Measurements from ENCODE around the gene MSTO1.
"Not testable (repeated sequence)": the region's sequence is repeated elsewhere in the genome, so short reads cannot be mapped to it uniquely, and the experiment has no call there.

The MSTO1 gene

DNA sequence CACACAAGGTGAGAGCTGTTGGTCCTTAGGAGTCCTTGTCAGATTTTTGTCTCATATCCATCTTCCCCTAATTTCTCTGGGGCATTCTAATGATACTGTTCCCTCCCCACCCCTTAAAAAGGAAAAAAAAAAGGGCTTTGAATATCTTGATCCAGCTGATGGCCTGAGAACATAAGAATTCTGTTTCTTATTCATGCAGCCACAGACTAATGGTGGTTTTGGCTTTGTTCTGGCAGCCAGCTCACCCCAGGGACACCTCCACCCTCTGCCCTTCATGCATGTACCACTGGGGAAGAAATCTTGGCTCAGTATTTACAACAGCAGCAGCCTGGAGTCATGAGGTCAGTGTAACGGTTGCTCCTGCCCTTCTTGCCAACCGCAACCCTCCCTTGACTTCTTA lies 3.2 kb downstream of the MSTO1 start:
- DNase-seq (ENCODE audit: low read depth in 2 of 2), result not testable (repeated sequence)

- DNase-seq (ENCODE audit: low read depth in 2 of 2), result no peak
Measured at GRCh38 chr1:155622191-155622590, 12.2 kb downstream of the MSTO1 start.

DNA sequence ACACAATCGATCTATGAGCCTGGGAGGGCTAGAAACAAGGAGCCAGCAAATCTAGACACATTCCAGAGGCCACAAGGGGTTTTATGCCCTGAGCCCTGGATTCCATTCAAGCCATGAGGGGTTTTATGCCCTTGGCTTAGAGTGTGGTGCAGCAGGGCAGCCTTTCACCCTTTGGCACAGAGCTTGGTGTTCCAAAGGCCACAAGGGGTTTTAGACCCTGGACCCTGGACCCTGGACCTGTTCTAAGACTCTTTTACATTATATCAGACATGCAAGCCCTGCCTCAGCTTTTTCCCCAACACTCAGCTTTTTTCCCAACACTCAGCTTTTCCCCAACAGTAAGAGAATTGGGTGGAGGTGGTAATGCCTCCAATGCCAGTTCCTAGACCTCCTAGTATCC lies 13.3 kb downstream of the MSTO1 start:
- no peak for DNase-seq (ENCODE audit: low read depth in 2 of 2)

- not testable (repeated sequence) for DNase-seq (ENCODE audit: low read depth in 2 of 2)
Measured at GRCh38 chr1:155626428-155626827, 16.4 kb downstream of the MSTO1 start.

GRCh38 chr1:155636397-155637153 lies 26.6 kb downstream of the MSTO1 start:
- no peak for DNase-seq (ENCODE audit: low read depth in 2 of 2)

DNA sequence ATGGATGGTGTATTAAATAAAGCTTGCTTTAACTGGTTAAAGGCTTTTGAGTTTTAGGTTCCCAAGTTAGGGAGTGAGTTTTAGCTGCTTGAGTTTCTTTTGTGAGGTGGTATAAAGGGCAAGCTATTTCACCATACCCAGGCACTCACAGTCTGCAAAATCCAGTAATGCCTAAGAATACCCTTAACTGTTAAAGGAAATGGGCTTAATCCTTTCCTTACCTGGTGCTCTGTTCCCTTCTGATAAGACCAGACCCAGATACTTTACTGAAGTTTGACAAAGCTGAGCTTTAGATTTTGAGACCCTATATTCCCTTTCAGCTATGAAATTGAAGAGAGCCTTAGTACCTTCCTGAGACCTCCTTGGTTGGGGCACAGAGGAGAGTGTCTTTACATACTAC lies 30.3 kb downstream of the MSTO1 start:
- no peak for DNase-seq (ENCODE audit: low read depth in 2 of 2)

DNA sequence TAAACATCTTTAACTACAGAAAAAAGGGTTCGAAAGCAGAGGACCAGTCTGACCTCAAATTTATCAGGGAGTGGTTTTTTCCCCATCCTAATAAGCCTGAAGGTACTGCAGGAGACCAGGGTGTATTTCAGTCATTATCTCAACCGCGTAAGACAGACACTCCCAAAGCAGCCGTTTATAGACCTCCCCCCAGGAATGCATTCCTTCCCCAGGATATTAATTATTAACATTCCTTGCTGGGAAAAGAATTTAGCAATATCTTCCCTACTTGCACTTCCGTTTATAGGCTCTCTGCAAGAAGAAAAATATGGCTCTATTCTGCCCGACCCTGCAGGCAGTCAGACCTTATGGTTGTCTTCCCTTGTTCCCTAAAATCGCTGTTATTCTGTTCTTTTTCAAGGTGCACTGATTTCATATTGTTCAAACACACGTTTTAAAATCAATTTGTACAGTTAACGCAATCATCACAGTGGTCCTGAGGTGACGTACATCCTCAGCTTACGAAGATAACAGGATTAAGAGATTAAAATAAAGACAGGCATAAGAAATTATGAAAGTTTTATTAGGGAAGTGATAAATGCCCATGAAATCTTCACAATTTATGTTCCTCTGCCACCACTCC lies 32.7 kb downstream of the MSTO1 start:
- not testable (repeated sequence) for DNase-seq (ENCODE audit: low read depth in 2 of 2)

GRCh38 chr1:155643230-155643629 lies 33.2 kb downstream of the MSTO1 start:
- no peak for DNase-seq (ENCODE audit: low read depth in 2 of 2)

GRCh38 chr1:155645034-155645598 lies 35.1 kb downstream of the MSTO1 start:
- DNase-seq (ENCODE audit: low read depth in 2 of 2), result no peak

- DNase-seq (ENCODE audit: low read depth in 2 of 2), result no peak
Measured at GRCh38 chr1:155645648-155646047, 35.6 kb downstream of the MSTO1 start.

DNA sequence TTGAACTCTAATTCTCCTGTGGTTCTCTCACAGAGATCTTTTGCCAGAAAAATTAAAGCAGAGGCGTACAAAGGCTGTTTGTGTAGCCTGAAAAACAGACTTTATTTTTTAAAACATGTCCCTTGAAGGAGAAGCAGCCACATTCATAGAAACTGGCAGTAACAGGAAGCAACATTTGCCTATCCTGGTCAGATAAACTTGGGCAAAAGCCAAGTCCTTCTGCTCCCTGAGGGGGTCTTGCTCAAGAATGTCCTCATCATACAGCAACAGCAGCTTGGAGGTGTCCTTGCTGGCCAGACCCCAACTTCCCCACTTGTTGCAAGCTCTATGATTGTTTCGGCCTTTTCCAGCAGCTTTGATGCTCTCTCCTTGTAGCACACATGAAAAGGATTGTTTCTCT lies 36.3 kb downstream of the MSTO1 start:
- DNase-seq (ENCODE audit: low read depth in 2 of 2), result no peak

- DNase-seq (ENCODE audit: low read depth in 2 of 2), result no peak
Measured at GRCh38 chr1:155648207-155649147, 38.5 kb downstream of the MSTO1 start.

GRCh38 chr1:155649676-155650075 lies 39.7 kb downstream of the MSTO1 start:
- DNase-seq (ENCODE audit: low read depth in 2 of 2), result no peak

DNA sequence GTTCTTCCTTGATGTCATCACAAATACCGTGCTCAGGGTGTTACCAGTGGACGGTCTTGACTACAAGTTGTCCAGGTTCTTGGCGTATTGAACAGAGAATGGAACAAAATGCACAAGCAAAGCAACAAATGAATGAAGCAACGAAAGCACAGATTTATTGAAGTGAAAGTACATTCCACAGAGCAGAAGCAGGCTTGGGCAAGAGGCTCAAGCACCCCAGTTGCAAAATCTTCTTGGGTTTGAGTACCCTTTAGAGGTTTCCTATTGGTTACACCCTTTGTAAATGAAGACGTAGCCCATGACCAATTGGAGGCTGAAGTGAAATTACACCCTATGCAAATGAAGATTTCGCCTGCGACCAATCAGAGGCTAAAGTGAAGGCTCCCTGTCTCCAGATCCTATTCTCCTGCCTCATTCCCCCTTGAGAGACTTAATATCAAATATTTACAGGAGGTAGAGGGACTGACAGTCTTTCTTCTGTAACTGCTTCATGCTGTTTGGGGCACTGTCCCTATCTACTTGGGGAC lies 40.3 kb downstream of the MSTO1 start:
- DNase-seq (ENCODE audit: low read depth in 2 of 2), result no peak

DNA sequence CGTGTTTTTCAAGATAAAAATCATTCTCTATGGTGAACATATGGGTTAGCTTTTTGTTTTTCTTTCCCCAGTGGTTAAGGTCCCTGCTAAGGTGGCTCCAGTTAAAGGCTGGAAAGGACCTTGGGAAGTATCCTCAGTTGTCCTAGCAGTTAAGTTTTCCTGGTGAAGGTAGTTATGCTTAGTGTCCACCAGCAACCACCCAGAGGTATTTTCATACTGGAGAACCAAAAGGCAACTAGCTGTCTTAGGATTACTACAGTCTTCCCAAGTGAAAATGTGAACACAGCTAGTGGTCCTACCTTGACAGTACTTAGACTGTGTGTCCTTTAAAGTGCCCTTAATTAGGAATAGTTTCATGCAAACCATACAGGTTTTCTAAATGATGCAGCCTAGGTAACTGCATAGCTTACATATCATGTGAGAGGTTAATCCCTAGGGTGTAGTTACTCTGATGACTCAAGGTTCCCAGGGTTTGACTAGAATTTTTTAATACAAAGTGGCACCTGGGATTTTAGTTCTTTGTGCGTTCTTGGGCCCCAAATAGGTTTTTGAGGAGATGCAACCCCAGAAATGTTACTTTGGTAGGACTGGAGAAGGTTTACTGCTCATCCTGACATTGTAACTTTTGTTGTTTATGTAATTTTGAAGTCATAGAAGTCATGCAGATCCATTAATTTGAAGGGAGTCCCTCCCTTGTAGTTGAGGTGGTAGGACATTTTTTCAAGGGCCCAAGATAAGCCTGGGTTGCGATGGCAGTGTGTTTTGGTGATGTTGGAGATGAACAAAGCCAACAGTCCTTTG lies 42.0 kb downstream of the MSTO1 start:
- no peak for DNase-seq (ENCODE audit: low read depth in 2 of 2)

DNA sequence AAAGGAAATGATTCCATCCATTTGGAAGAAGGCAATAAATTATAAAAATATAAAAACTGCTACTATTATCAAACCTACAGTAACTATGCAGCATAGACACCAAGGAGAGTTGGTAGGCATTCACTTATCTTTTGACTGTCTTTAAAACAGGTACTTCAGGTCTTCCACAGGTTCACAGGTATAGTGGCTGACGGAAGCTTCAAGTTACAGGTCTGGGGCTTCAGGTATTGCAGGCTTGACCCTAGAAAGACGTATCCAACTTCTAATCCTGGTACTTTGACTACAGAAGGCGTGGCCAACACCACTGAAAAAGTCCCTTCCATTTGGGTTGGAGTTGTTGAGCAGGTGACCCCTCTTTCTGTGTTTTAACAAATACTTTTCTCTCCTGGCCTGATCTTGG lies 42.9 kb downstream of the MSTO1 start:
- no peak for DNase-seq (ENCODE audit: low read depth in 2 of 2)

GRCh38 chr1:155657463-155657862 lies 47.4 kb downstream of the MSTO1 start:
- DNase-seq (ENCODE audit: low read depth in 2 of 2), result no peak

GRCh38 chr1:155661239-155661638 lies 51.2 kb downstream of the MSTO1 start:
- DNase-seq (ENCODE audit: low read depth in 2 of 2), result not testable (repeated sequence)
